Loucy (cell line): Measurements from ENCODE around the gene SAXO1.

ENCODE experiments used
- CTCF ChIP-seq: fragments of 200-600 bp; sonication (generic); conservative IDR thresholded peaks from 2 replicates; pipeline ENCODE4 v1.5.1; 2014; ENCODE audit warnings: mild to moderate bottlenecking, antibody characterized with exemption, low read length
- EZH2phosphoT487 ChIP-seq: fragments of 200-600 bp; IDR thresholded peaks from 2 replicates; pipeline ENCODE4 v1.6.1; 2018; ENCODE audit warnings: antibody characterized with exemption, mild to moderate bottlenecking, moderate library complexity, borderline replicate concordance

- TF ChIP-seq CTCF: no peak
- no peak for TF ChIP-seq EZH2phosphoT487
Observed at GRCh38 chr9:18947892-18948339, 85.1 kb downstream of the SAXO1 start.
